GM12878 (cell line): ENCODE data around the gene SARDH. TPM values are rescaled to one million over a fixed set of nuclear protein-coding genes. Genes with fewer than 3 reads are reported as not detected.

Source experiments
- ATAC-seq: fragments of 200-7000 bp; cut with Tn5 transposase; 3 replicates; pipeline ENCODE4 v1.9.1; 2020; ENCODE audit warnings: mild to moderate bottlenecking, moderate library complexity
- BruUV-seq: library from RNA; stranded (reverse); fragments of 400-500 nt; replicated peaks from 2 replicates; lab custom pipeline; 2021; lab: Mats Ljungman, UMichigan
- CTCF ChIA-PET: fragments of 300-600 bp; sonication (Branson Sonifier 250); formaldehyde crosslinking; extraction: SDS; loops from one replicate; lab custom pipeline; 2021; ENCODE audit warnings: inconsistent platforms; lab: Yijun Ruan, JAX
- POLR2A ChIA-PET: fragments of 350-600 bp; formaldehyde crosslinking; extraction: SDS; loops from one replicate; lab custom pipeline; 2021; ENCODE audit warnings: inconsistent platforms; lab: Charles Lee
- RAD21 ChIA-PET: fragments of 300-600 bp; sonication (Branson Sonifier 250); formaldehyde crosslinking; loops from one replicate; lab custom pipeline; 2023; ENCODE audit warnings: antibody characterized with exemption; ENCODE audit not compliant: unreplicated experiment; lab: Charles Lee
- SMC1A ChIA-PET: fragments of 300-600 bp; sonication (Branson Sonifier 250); formaldehyde crosslinking; loops from one replicate; lab custom pipeline; 2023; ENCODE audit not compliant: unreplicated experiment, uncharacterized antibody; lab: Charles Lee
- DNase-seq: peaks from one replicate; pipeline ENCODE4 v3.0.0-alpha.2; 2011; ENCODE audit warnings: low read depth, low spot score
- FAIRE-seq: peaks from 3 replicates; lab custom pipeline; 2011; peaks lifted over from hg19 to GRCh38; lab: Jason Lieb, UNC
- H2AFZ ChIP-seq: 2 replicates; pipeline ENCODE4 v1.6.0; 2011; ENCODE audit warnings: low read depth, low read length, control low read depth; ENCODE audit not compliant: control insufficient read depth
- H3K27ac ChIP-seq: 2 replicates; pipeline ENCODE4 v1.5.1; 2011; ENCODE audit warnings: control low read depth; ENCODE audit not compliant: control insufficient read depth, insufficient read depth
- H3K27me3 ChIP-seq, 2 experiments: replicated peaks in 1 of 2; 2 replicates each; pipeline versions ENCODE4 v1.6.0 to v1.6.1; 2011; ENCODE audit warnings: low read length in 1 of 2; ENCODE audit not compliant: control insufficient read depth in 2 of 2, insufficient read depth in 2 of 2
- H3K36me3 ChIP-seq, 2 experiments: 2 replicates each; pipeline ENCODE4 v1.5.1; 2011; ENCODE audit warnings: low read length in 1 of 2; ENCODE audit not compliant: control insufficient read depth in 2 of 2, insufficient read depth in 2 of 2
- H3K4me1 ChIP-seq: 2 replicates; pipeline ENCODE4 v1.6.1; 2011; ENCODE audit warnings: mild to moderate bottlenecking, low read length, moderate library complexity, mixed read lengths; ENCODE audit not compliant: control insufficient read depth, insufficient read depth
- H3K4me2 ChIP-seq: 2 replicates; pipeline ENCODE4 v1.6.0; 2011; ENCODE audit warnings: control low read depth; ENCODE audit not compliant: control insufficient read depth, insufficient read depth
- H3K4me3 ChIP-seq: fragments of 200-600 bp; sonication (generic); 2 replicates; pipeline ENCODE4 v1.5.1; 2016
- H3K79me2 ChIP-seq: 2 replicates; pipeline ENCODE4 v1.6.0; 2011; ENCODE audit warnings: low read length; ENCODE audit not compliant: control insufficient read depth, insufficient read depth
- H3K9ac ChIP-seq: 2 replicates; pipeline ENCODE4 v1.8.0; 2011; ENCODE audit warnings: low read length, control low read depth, mixed read lengths; ENCODE audit not compliant: control insufficient read depth, insufficient read depth
- H3K9me3 ChIP-seq: replicated peaks from 3 replicates; pipeline ENCODE4 v1.5.1; 2011; ENCODE audit warnings: mild to moderate bottlenecking, low read length; ENCODE audit not compliant: control insufficient read depth, insufficient read depth
- H4K20me1 ChIP-seq: 2 replicates; pipeline ENCODE4 v1.6.0; 2011; ENCODE audit not compliant: control insufficient read depth, insufficient read depth
- CBFB ChIP-seq: IDR thresholded peaks from 2 replicates; pipeline ENCODE4 v1.6.1; 2016; ENCODE audit warnings: antibody characterized with exemption, low read depth
- CBX3 ChIP-seq: fragments of 200-600 bp; sonication (generic); IDR thresholded peaks from 2 replicates; pipeline ENCODE4 v1.6.1; 2016; ENCODE audit warnings: low read depth, borderline replicate concordance
- CBX5 ChIP-seq: sonication (generic); IDR thresholded peaks from 2 replicates; pipeline ENCODE4 v1.6.1; 2016; ENCODE audit warnings: low read depth, moderate library complexity, mild to moderate bottlenecking, inconsistent platforms
- CHD1 ChIP-seq: IDR thresholded peaks from 2 replicates; pipeline ENCODE4 v1.6.1; 2012; ENCODE audit warnings: low read depth, low read length, improper control_type of control experiment
- EED ChIP-seq: sonication (generic); IDR thresholded peaks from 2 replicates; pipeline ENCODE4 v1.6.1; 2016; ENCODE audit warnings: antibody characterized with exemption, low read depth
- EP300 ChIP-seq, 2 experiments: fragments of 150-350 bp in 1 of 2; IDR thresholded peaks; 2 replicates each; pipeline ENCODE4 v1.6.1; 2011 to 2012; ENCODE audit warnings: low read depth in 2 of 2, low read length in 2 of 2, borderline replicate concordance in 1 of 2, improper control_type of control experiment in 1 of 2, inconsistent platforms in 1 of 2; ENCODE audit not compliant: control insufficient read depth in 1 of 2
- HDAC2 ChIP-seq: fragments of 200-600 bp; sonication (generic); IDR thresholded peaks from 2 replicates; pipeline ENCODE4 v1.6.1; 2017
- IKZF1 ChIP-seq: fragments of 450-650 bp; conservative IDR thresholded peaks from 2 replicates; pipeline ENCODE4 v1.6.1; 2017; ENCODE audit warnings: antibody characterized with exemption, mild to moderate bottlenecking
- IKZF2 ChIP-seq, 2 experiments: fragments of 450-650 bp; IDR thresholded peaks; 2 replicates each; pipeline ENCODE4 v1.6.1; 2017; ENCODE audit warnings: mild to moderate bottlenecking in 2 of 2, moderate library complexity in 2 of 2
- KDM1A ChIP-seq: fragments of 200-600 bp; sonication (generic); IDR thresholded peaks from 2 replicates; pipeline ENCODE4 v1.6.1; 2016; ENCODE audit warnings: borderline replicate concordance
- NR2C2 ChIP-seq: IDR thresholded peaks from 2 replicates; pipeline ENCODE4 v1.6.1; 2011; ENCODE audit warnings: borderline replicate concordance, low read depth; ENCODE audit not compliant: control insufficient read depth, insufficient read length
- NR2F1 ChIP-seq: fragments of 450-650 bp; conservative IDR thresholded peaks from 2 replicates; pipeline ENCODE4 v1.6.1; 2017; ENCODE audit warnings: mild to moderate bottlenecking
- RELA ChIP-seq: fragments of 450-650 bp; IDR thresholded peaks from 2 replicates; pipeline ENCODE4 v1.8.0; 2014; ENCODE audit warnings: borderline replicate concordance; ENCODE audit not compliant: partially characterized antibody
- ZNF622 ChIP-seq: fragments of 450-650 bp; IDR thresholded peaks from 2 replicates; pipeline ENCODE4 v1.6.1; 2017; ENCODE audit warnings: mild to moderate bottlenecking, inconsistent platforms
- WGBS: methylation state at CpG from one replicate; pipeline ENCODE4 v1.1.6; 2016; ENCODE audit warnings: low lambda C conversion rate; ENCODE audit not compliant: insufficient replicate concordance, insufficient coverage; ENCODE audit errors: missing lambda C conversion rate; 5-methylcytosine and 5-hydroxymethylcytosine counted together
- in situ Hi-C: fragments of 300-500 bp; cut with MboI; formaldehyde crosslinking; loops from 9 replicates; pipeline ENCODE4 v1.14.3; 2018; ENCODE audit warnings: mixed read lengths
- intact Hi-C: fragments of 100-400 bp; cut with micrococcal nuclease; formaldehyde crosslinking; loops from one replicate; pipeline ENCODE4 v1.14.2; 2022; ENCODE audit not compliant: unreplicated experiment
- polyA plus RNA-seq, 11 experiments: library from polyadenylated mRNA; depleted of rRNA in 4 of 11; unstranded in 6 of 11; stranded (reverse) in 5 of 11; fragments of >200 nt; fragmentation: Nextera tagmentation in 4 of 11; fragmentation: Illumina TruSeq in 1 of 11; extraction: Ambion mirVana in 4 of 11; extraction: Trizol in 1 of 11; gene quantifications; 1 replicate in 1 of 11; 2 replicates in 10 of 11; pipeline versions ENCODE4 v1.2.1 to v1.2.3, GENCODE V29; 2011 to 2016; ENCODE audit warnings: inconsistent platforms in 2 of 11, missing spikeins in 2 of 11, low read depth in 1 of 11
- total RNA-seq, 4 experiments: library from RNA; depleted of rRNA in 3 of 4; stranded (reverse); fragments of >200 nt in 3 of 4; fragmentation: Illumina TruSeq in 1 of 4; extraction: Trizol in 1 of 4; gene quantifications; 2 replicates each; pipeline versions ENCODE4 v1.2.1 to v1.2.3, GENCODE V29; 2013 to 2021
- TF ChIP-seq, protein P1 (sequence below): IDR thresholded peaks from 2 replicates; pipeline ENCODE4 v1.6.1; 2011; ENCODE audit warnings: borderline replicate concordance, low read depth, mild to moderate bottlenecking, moderate library complexity, mixed read lengths, low read length; ENCODE audit not compliant: insufficient read depth; ENCODE audit errors: extremely low read length
- TF ChIP-seq, protein P2 (sequence below): fragments of 450-650 bp; IDR thresholded peaks from 2 replicates; pipeline ENCODE4 v1.6.1; 2017; ENCODE audit warnings: antibody characterized with exemption, mild to moderate bottlenecking, moderate library complexity
- TF ChIP-seq, protein P3 (sequence below): fragments of 450-650 bp; IDR thresholded peaks from 2 replicates; pipeline ENCODE4 v1.6.1; 2017; ENCODE audit warnings: mild to moderate bottlenecking, moderate library complexity

The SARDH gene
- total and polyA plus RNA-seq, 10 of the 15 experiments (the other 5 are each of a cell fraction or from before 2014, with no cell fraction given) = 0.03 to 0.15 (median 0.10) TPM; not detected in 6

DNA sequence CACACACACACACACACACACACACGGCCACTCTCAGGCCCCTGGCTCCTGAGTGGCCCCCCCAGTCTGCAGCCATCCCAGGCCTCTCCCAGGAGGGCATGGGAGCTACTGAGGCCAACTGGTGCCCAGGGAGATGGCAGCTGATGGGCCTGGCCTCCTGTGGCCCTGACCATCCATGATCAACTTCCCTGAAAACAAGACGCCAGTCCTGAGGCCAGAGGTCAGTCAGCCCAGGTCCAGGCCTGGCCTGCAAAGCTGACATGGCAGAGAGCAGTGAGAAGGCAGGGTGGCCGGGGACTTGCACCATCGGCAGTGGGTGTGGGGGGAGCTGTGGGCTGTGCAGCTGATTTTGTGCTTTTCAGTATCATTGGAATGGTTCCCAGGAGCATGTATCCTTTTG, 47.0 kb downstream of the SARDH start (continued):
- TF ChIP-seq, protein P1, sequence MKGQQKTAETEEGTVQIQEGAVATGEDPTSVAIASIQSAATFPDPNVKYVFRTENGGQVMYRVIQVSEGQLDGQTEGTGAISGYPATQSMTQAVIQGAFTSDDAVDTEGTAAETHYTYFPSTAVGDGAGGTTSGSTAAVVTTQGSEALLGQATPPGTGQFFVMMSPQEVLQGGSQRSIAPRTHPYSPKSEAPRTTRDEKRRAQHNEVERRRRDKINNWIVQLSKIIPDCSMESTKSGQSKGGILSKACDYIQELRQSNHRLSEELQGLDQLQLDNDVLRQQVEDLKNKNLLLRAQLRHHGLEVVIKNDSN = no peak
- no peak for TF ChIP-seq IKZF1
- no peak for TF ChIP-seq CBX3
- TF ChIP-seq EP300 (IDR thresholded peaks at IDR 0.05; ENCODE audit: borderline replicate concordance in 1 of 2, control insufficient read depth in 1 of 2, low read depth in 2 of 2, low read length in 2 of 2) = no peak
- no peak for TF ChIP-seq NR2F1
- no peak for TF ChIP-seq CBFB
- no peak for TF ChIP-seq NR2C2
- TF ChIP-seq CHD1 = no peak
- TF ChIP-seq IKZF2 (IDR thresholded peaks at IDR 0.05) = no peak

DNA sequence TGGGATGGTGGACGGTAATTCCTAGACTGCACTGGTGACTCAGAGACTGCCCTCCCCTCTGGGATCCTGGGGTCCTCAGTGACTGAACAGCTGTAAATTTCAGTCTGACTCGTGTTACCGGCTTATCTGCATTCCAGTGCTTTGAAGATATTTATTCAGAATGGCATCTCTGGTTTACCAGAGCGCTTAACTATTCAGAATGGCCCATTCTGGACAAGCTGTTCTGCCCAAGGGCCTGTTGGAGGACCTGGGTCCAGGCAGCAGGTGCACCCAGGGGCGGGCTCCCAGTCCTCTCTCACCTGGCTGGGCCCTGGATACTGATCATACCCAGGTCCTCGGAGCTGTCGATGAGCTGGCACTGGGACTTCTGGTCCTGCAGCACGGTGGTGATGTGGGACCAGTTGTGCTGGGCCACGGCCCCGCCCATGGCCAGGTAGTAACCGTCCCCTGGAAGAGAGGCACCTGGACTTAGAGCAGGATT, 48.0 kb downstream of the SARDH start:
- Histone ChIP-seq H3K4me2 (no peak overlapping the region), H2AFZ (no peak overlapping the region), H3K36me3 (no peaks in the 10 kb centered on the region), H3K9me3 (no peaks in the 10 kb centered on the region), H3K79me2 (no peaks in the 10 kb centered on the region), H3K9ac (no peak overlapping the region), H3K4me3 (no peak overlapping the region), H4K20me1 (no peaks in the 10 kb centered on the region), H3K4me1 (no peaks in the 10 kb centered on the region), H3K27ac (no peak overlapping the region), H3K27me3 (no peaks in the 10 kb centered on the region; a peak in 2 of 4 replicates)
- no peak for DNase-seq
- ChIA-PET RAD21 (no interaction called here), CTCF (no interaction called here), POLR2A (no interaction called here), SMC1A (no interaction called here)
- ATAC-seq = no peak
- no TSS peak for BruUV-seq
- in situ Hi-C loops (no loop called here), intact Hi-C loops (no loop called here)
- 13% methylated on average over 11 of the region's 11 CpGs for WGBS
- FAIRE-seq = no peak
- TF ChIP-seq, protein P2, sequence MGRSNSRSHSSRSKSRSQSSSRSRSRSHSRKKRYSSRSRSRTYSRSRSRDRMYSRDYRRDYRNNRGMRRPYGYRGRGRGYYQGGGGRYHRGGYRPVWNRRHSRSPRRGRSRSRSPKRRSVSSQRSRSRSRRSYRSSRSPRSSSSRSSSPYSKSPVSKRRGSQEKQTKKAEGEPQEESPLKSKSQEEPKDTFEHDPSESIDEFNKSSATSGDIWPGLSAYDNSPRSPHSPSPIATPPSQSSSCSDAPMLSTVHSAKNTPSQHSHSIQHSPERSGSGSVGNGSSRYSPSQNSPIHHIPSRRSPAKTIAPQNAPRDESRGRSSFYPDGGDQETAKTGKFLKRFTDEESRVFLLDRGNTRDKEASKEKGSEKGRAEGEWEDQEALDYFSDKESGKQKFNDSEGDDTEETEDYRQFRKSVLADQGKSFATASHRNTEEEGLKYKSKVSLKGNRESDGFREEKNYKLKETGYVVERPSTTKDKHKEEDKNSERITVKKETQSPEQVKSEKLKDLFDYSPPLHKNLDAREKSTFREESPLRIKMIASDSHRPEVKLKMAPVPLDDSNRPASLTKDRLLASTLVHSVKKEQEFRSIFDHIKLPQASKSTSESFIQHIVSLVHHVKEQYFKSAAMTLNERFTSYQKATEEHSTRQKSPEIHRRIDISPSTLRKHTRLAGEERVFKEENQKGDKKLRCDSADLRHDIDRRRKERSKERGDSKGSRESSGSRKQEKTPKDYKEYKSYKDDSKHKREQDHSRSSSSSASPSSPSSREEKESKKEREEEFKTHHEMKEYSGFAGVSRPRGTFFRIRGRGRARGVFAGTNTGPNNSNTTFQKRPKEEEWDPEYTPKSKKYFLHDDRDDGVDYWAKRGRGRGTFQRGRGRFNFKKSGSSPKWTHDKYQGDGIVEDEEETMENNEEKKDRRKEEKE = no peak
- TF ChIP-seq ZNF622 (no peak), CBX5 (no peak), HDAC2 (no peak), KDM1A (no peak), EED (no peak), RELA (no peak)
- TF ChIP-seq, protein P3, sequence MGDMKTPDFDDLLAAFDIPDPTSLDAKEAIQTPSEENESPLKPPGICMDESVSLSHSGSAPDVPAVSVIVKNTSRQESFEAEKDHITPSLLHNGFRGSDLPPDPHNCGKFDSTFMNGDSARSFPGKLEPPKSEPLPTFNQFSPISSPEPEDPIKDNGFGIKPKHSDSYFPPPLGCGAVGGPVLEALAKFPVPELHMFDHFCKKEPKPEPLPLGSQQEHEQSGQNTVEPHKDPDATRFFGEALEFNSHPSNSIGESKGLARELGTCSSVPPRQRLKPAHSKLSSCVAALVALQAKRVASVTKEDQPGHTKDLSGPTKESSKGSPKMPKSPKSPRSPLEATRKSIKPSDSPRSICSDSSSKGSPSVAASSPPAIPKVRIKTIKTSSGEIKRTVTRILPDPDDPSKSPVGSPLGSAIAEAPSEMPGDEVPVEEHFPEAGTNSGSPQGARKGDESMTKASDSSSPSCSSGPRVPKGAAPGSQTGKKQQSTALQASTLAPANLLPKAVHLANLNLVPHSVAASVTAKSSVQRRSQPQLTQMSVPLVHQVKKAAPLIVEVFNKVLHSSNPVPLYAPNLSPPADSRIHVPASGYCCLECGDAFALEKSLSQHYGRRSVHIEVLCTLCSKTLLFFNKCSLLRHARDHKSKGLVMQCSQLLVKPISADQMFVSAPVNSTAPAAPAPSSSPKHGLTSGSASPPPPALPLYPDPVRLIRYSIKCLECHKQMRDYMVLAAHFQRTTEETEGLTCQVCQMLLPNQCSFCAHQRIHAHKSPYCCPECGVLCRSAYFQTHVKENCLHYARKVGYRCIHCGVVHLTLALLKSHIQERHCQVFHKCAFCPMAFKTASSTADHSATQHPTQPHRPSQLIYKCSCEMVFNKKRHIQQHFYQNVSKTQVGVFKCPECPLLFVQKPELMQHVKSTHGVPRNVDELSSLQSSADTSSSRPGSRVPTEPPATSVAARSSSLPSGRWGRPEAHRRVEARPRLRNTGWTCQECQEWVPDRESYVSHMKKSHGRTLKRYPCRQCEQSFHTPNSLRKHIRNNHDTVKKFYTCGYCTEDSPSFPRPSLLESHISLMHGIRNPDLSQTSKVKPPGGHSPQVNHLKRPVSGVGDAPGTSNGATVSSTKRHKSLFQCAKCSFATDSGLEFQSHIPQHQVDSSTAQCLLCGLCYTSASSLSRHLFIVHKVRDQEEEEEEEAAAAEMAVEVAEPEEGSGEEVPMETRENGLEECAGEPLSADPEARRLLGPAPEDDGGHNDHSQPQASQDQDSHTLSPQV = no peak
